Stimulated activated CD4-positive, alpha-beta T cell treated with anti-CD3 and anti-CD28 coated beads, Interleukin-2, amount 100 ng/mL, for 4 hours (primary cell): Measurements from ENCODE around the gene NCKAP5L.
"Not testable (repeated sequence)": the region's sequence is repeated elsewhere in the genome, so short reads cannot be mapped to it uniquely, and the experiment has no call there.

Source experiments
- DNase-seq: peaks from one replicate; pipeline ENCODE4 v3.0.0-alpha.2; 2020; ENCODE audit warnings: low read depth

The NCKAP5L gene

GRCh38 chr12:49779581-49779980, 48.6 kb downstream of the NCKAP5L start:
- no peak for DNase-seq

- peak; percentile 64 for DNase-seq
Measured at GRCh38 chr12:49777800-49778748, 50.1 kb downstream of the NCKAP5L start.

- no peak for DNase-seq
Measured at GRCh38 chr12:49777341-49777740, 50.9 kb downstream of the NCKAP5L start.

GRCh38 chr12:49776858-49777257, 51.4 kb downstream of the NCKAP5L start:
- DNase-seq = no peak

- peak; percentile 13 for DNase-seq
Measured at GRCh38 chr12:49776413-49776812, 51.8 kb downstream of the NCKAP5L start.

GRCh38 chr12:49773102-49773501, 55.1 kb downstream of the NCKAP5L start:
- not testable (repeated sequence) for DNase-seq

- DNase-seq = no peak
Measured at GRCh38 chr12:49767333-49767732, 60.9 kb downstream of the NCKAP5L start.

- no peak for DNase-seq
Measured at GRCh38 chr12:49766115-49766455, 62.1 kb downstream of the NCKAP5L start.

- DNase-seq = no peak
Measured at GRCh38 chr12:49764126-49764525, 64.1 kb downstream of the NCKAP5L start.

- DNase-seq = peak; percentile 60
Measured at GRCh38 chr12:49763006-49763591, 65.1 kb downstream of the NCKAP5L start.

GRCh38 chr12:49762468-49762847, 65.8 kb downstream of the NCKAP5L start:
- DNase-seq = no peak

GRCh38 chr12:49761677-49762467, 66.3 kb downstream of the NCKAP5L start:
- DNase-seq = no peak

GRCh38 chr12:49750996-49751393, 77.2 kb downstream of the NCKAP5L start:
- DNase-seq = no peak

- DNase-seq = peak; percentile 44
Measured at GRCh38 chr12:49750027-49750995, 77.9 kb downstream of the NCKAP5L start.

GRCh38 chr12:49748800-49749199, 79.4 kb downstream of the NCKAP5L start:
- no peak for DNase-seq

- no peak for DNase-seq
Measured at GRCh38 chr12:49748306-49748705, 79.9 kb downstream of the NCKAP5L start.

- DNase-seq = no peak
Measured at GRCh38 chr12:49744363-49744885, 83.8 kb downstream of the NCKAP5L start.

- peak; percentile 79 for DNase-seq
Measured at GRCh38 chr12:49741882-49742620, 86.2 kb downstream of the NCKAP5L start.
